Stomach (tissue), 9 donors: ENCODE results near the gene ZNF324B. TPM values are rescaled to one million over a fixed set of nuclear protein-coding genes. Genes with fewer than 3 reads are reported as not detected.
A peak's percentile ranks its signal among the peaks of the same experiment; 100 is the strongest.
"Not testable (repeated sequence)": the region's sequence is repeated elsewhere in the genome, so short reads cannot be mapped to it uniquely, and the experiment has no call there.

Source experiments
- DNase-seq, 2 donors: peaks; one replicate each; pipeline versions ENCODE4 v3.0.0 to v3.0.0-alpha.2; 2013 to 2019
- H3K27ac ChIP-seq, 5 donors: fragments of 200-600 bp in 4 of 5; sonication (generic) in 4 of 5; one replicate each; pipeline ENCODE4 v1.5.1; 2013 to 2019; ENCODE audit warnings: mild to moderate bottlenecking in 1 of 5, moderate library complexity in 1 of 5
- H3K27me3 ChIP-seq, 3 donors: fragments of 200-600 bp; sonication (generic); one replicate each; pipeline ENCODE4 v1.5.1; 2017 to 2019; ENCODE audit warnings: mixed run types in 1 of 3
- H3K36me3 ChIP-seq, 4 donors: fragments of 200-600 bp; sonication (generic); 1 replicate in 3 of 4; 2 replicates in 1 of 4; pipeline ENCODE4 v1.5.1; 2016 to 2019
- H3K4me1 ChIP-seq, 4 donors: fragments of 200-600 bp; sonication (generic); one replicate each; pipeline ENCODE4 v1.5.1; 2016 to 2019
- H3K4me3 ChIP-seq, 4 donors: fragments of 200-600 bp; sonication (generic) in 3 of 4; one replicate each; pipeline ENCODE4 v1.5.1; 2016 to 2019; ENCODE audit warnings: mild to moderate bottlenecking in 1 of 4
- H3K9me3 ChIP-seq, 4 donors: fragments of 200-600 bp; sonication (generic); one replicate each; pipeline ENCODE4 v1.5.1; 2016 to 2019
- CTCF ChIP-seq, 7 experiments: fragments of 450-650 bp in 4 of 7; fragments of 200-600 bp in 3 of 7; sonication (generic) in 3 of 7; IDR thresholded peaks; one replicate each; pipeline ENCODE4 v1.5.1; 2016 to 2019; ENCODE audit warnings: antibody characterized with exemption in 7 of 7, control low read depth in 2 of 7, mild to moderate bottlenecking in 1 of 7
- EP300 ChIP-seq: sonication (generic); formaldehyde crosslinking; IDR thresholded peaks from one replicate; pipeline ENCODE4 v1.6.1; 2017; ENCODE audit warnings: antibody characterized with exemption
- POLR2A ChIP-seq, 4 donors: fragments of 450-650 bp; IDR thresholded peaks; one replicate each; pipeline ENCODE4 v1.6.1; 2016; ENCODE audit warnings: antibody characterized with exemption in 4 of 4, control low read depth in 2 of 4, mild to moderate bottlenecking in 1 of 4, moderate library complexity in 1 of 4
- POLR2AphosphoS5 ChIP-seq, 3 donors: sonication (generic); formaldehyde crosslinking; IDR thresholded peaks; one replicate each; pipeline ENCODE4 v1.6.1; 2016; ENCODE audit warnings: antibody characterized with exemption in 3 of 3
- WGBS, 5 donors: extraction: QIAGEN DNeasy Blood & Tissue Kit in 3 of 5; methylation state at CpG; one replicate each; pipeline versions ENCODE4 v1.1.5 to v1.1.7; 2013 to 2018; 5-methylcytosine and 5-hydroxymethylcytosine counted together
- intact Hi-C: fragments of 100-400 bp; cut with DNase I; formaldehyde crosslinking; loops from one replicate; pipeline ENCODE4 v1.15.1; 2023; ENCODE audit warnings: low total_unique reads
- polyA plus RNA-seq, 3 donors: library from polyadenylated mRNA; stranded (reverse); fragments of 200-250 nt; gene quantifications; one replicate each; pipeline ENCODE4 v1.2.3, GENCODE V29; 2013
- total RNA-seq, 5 donors: library from RNA; depleted of rRNA; stranded (reverse); fragments of >200 nt; gene quantifications; one replicate each; pipeline versions ENCODE4 v1.1.0 to v1.2.3, GENCODE V29; 2014 to 2016
- donor health status: healthy with polysubstance abuse.
- donor health status: Bipolar disorder and iron deficiency.
- donor health status: healthy.

ZNF324B gene
- total and polyA plus RNA-seq, 8 donors = 0.58 to 12.6 (median 2.3) TPM; not detected in 1

DNA sequence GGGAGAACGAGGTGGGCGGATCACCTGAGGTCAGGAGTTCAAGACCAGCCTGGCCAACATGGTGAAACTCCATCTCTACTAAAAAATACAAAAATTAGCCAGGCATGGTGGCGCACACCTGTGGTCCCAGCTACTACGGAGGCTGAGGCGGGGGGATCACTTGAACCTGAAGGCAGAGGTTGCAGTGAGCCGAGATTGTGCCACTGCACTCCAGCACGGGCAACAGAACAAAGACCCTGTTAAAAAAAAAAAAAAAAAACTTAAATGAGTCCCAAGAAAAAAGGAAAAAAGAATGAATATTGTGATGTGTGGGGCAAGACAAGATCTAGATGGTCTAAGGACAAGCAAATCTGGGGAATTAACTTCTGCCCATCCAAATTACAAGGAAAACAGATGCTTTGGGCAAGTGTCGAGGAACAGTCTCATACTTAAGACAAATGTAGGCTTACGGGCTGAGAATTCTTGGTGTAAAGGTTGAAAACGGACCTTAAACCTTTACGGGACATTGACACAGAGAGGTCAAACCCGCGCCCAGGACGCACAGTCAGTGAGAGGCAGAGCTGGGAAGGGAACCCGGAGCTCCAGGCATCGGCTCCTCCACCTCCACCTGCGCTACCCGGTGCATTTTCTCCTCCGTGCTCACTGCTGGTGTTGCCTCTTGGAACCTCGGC is 14.8 kb downstream of the ZNF324B start:
- peak overlapping the region; percentile 87 to 100 (median 99) for H3K4me3 ChIP-seq
- H3K4me1 ChIP-seq = peaks cover 14 to 26% (median 23%) of the 10 kb centered on the region in 4 donors
- H3K27ac ChIP-seq = peak overlapping the region in 4 of 5 donors; percentile 83 to 88 (median 85)
- no peak for DNase-seq
- no peaks in the 10 kb centered on the region for H3K27me3 ChIP-seq
- TF ChIP-seq POLR2AphosphoS5 (IDR thresholded peaks at IDR 0.05) (no peak), CTCF (IDR thresholded peaks at IDR 0.05) (no peak), POLR2A (IDR thresholded peaks at IDR 0.05) (no peak), EP300 (no peak)
- no peaks in the 10 kb centered on the region for H3K9me3 ChIP-seq
- H3K36me3 ChIP-seq = peaks cover 11 to 22% (median 21%) of the 10 kb centered on the region in 4 donors
- intact Hi-C loops = no loop called here
- 31 to 41% (median 35%) methylated on average over 16 to 20 of the region's 20 CpGs for WGBS, 5 donors

GRCh38 chr19:58466760-58467589 is 15.6 kb downstream of the ZNF324B start, which contains the start of gene ZNF324:
Gene ZNF324, plus strand, starts transcription at chr19:58467080. Its CDS starts 2,106 bp downstream, at chr19:58469186.
- Histone ChIP-seq H3K36me3 (peaks cover 17 to 28% (median 27%) of the 10 kb centered on the region in 4 donors), H3K27me3 (no peaks in the 10 kb centered on the region), H3K9me3 (no peaks in the 10 kb centered on the region), H3K4me1 (peaks cover 14 to 26% (median 23%) of the 10 kb centered on the region in 4 donors), H3K4me3 (peak within 1 kb of the TSS; percentile 87 to 100 (median 99)), H3K27ac (peak within 1 kb of the TSS; percentile 80 to 88 (median 84))
- 0 to 1% (median 0%) methylated on average over 24 to 92 of the region's 92 CpGs for WGBS, 5 donors
- peak; percentile 68 to 94 (median 81) for TF ChIP-seq POLR2AphosphoS5 (IDR thresholded peaks at IDR 0.05)
- TF ChIP-seq EP300 = no peak
- intact Hi-C loops = no loop called here
- DNase-seq = peak; percentile 99

DNA sequence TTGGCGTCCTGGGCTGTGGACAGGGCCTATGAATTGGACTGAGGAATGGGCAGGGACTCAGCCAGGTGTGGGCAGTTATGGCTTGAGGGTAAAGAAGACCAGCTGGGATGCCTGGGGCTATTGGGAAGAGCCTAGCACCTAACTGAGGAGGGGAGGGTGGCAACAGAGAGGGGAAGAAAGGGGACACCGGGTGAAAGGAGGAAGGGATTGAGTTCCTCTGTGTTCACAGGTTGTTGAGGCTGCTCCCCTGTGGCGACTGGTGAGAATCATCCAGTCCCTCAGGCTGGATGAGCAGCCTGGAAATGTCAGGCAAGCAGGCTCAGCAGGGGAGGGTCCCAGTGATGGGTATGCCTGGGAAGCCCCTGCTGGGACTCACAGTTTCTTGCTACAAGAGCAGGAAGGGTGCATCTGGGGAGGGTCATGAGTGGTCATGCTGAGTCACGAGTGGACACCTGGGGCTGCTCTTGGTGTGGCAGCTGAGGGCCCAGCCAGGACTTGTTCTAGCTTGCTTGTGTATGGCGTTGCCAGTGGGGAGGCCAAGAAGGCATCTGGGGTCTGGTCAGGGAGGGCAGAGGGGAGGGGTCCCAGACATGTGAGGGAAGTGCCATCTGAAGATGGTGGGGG is 16.9 kb downstream of the ZNF324B start:
- peaks cover 14 to 26% (median 23%) of the 10 kb centered on the region in 4 donors for H3K4me1 ChIP-seq
- no peak overlapping the region for H3K27ac ChIP-seq
- H3K27me3 ChIP-seq = no peaks in the 10 kb centered on the region
- peaks cover 27 to 41% (median 39%) of the 10 kb centered on the region in 4 donors for H3K36me3 ChIP-seq
- TF ChIP-seq EP300 = no peak
- TF ChIP-seq POLR2AphosphoS5 (IDR thresholded peaks at IDR 0.05) = no peak
- TF ChIP-seq CTCF (IDR thresholded peaks at IDR 0.05) = no peak
- no peak for TF ChIP-seq POLR2A (IDR thresholded peaks at IDR 0.05)
- no peaks in the 10 kb centered on the region for H3K9me3 ChIP-seq
- 56 to 71% (median 59%) methylated on average over 5 of the region's 5 CpGs for WGBS, 5 donors
- intact Hi-C loops = no loop called here
- DNase-seq = no peak
- peak overlapping the region in 2 of 4 donors; percentile 87 to 100 for H3K4me3 ChIP-seq

- intact Hi-C loops = no loop called here
- peaks cover 27 to 47% (median 42%) of the 10 kb centered on the region in 4 donors for H3K36me3 ChIP-seq
- H3K4me3 ChIP-seq = no peak overlapping the region
- H3K4me1 ChIP-seq = peaks cover 14 to 28% (median 23%) of the 10 kb centered on the region in 4 donors
- TF ChIP-seq CTCF (IDR thresholded peaks at IDR 0.05) (no peak), POLR2A (IDR thresholded peaks at IDR 0.05) (no peak), EP300 (no peak), POLR2AphosphoS5 (IDR thresholded peaks at IDR 0.05) (no peak)
- H3K27ac ChIP-seq = no peak overlapping the region
- no peaks in the 10 kb centered on the region for H3K27me3 ChIP-seq
- no peak for DNase-seq
- 91 to 94% (median 93%) methylated on average over 15 to 17 of the region's 17 CpGs for WGBS, 5 donors
- no peaks in the 10 kb centered on the region for H3K9me3 ChIP-seq
Measured at GRCh38 chr19:58469241-58470013, 18.0 kb downstream of the ZNF324B start.

DNA sequence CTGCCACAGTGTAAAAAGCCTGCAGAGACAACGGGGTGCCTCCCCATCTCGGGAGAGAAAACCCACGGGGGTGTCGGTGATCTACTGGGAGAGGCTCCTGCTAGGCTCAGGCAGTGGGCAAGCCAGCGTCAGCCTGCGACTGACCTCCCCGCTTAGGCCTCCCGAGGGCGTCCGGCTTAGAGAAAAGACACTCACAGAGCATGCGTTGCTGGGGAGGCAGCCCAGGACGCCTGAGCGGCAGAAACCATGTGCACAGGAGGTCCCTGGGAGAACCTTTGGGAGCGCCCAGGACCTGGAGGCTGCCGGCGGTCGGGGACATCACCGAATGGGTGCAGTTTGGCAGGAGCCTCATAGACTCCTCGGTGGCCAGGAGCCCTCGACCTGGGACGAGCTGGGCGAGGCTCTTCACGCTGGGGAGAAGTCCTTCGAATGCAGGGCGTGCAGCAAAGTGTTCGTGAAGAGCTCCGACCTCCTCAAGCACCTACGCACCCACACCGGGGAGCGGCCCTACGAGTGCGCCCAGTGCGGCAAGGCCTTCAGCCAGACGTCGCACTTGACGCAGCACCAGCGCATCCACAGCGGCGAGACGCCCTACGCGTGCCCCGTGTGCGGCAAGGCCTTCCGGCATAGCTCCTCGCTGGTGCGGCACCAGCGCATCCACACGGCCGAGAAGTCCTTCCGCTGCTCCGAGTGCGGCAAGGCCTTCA is 19.6 kb downstream of the ZNF324B start:
- 92 to 100% (median 95%) methylated on average over 1 to 33 of the region's 53 CpGs for WGBS, 5 donors
- H3K9me3 ChIP-seq, DNase-seq, H3K27me3 ChIP-seq, H3K27ac ChIP-seq, intact Hi-C loops, H3K4me3 ChIP-seq: not testable (repeated sequence)
- peaks cover 22 to 39% (median 34%) of the 10 kb centered on the region in 4 donors for H3K4me1 ChIP-seq
- H3K36me3 ChIP-seq = peaks cover 27 to 47% (median 42%) of the 10 kb centered on the region in 4 donors
